ENCODE results near the gene MAD1L1.

Gene MAD1L1

GRCh38 chr7:1863091-1863900 is 369.4 kb downstream of the MAD1L1 start:
- ATAC-seq, result no peak
- TF ChIP-seq ARNTL (CRISPR knock-in tag; IDR thresholded peaks at IDR 0.05; ENCODE audit: borderline replicate concordance, low read depth), result no peak
- no peak for TF ChIP-seq SNAI2 (CRISPR knock-in tag; IDR thresholded peaks at IDR 0.05)
- no peak for TF ChIP-seq ESRRG (CRISPR knock-in tag; IDR thresholded peaks at IDR 0.05)
- no peak for TF ChIP-seq PPARA (CRISPR knock-in tag; IDR thresholded peaks at IDR 0.05; ENCODE audit: borderline replicate concordance)
- no peak for TF ChIP-seq PATZ1 (CRISPR knock-in tag; IDR thresholded peaks at IDR 0.05; ENCODE audit: borderline replicate concordance)
- TF ChIP-seq TSHZ2 (CRISPR knock-in tag; IDR thresholded peaks at IDR 0.05), result no peak
- TF ChIP-seq POU6F1 (CRISPR knock-in tag; IDR thresholded peaks at IDR 0.05; ENCODE audit: borderline replicate concordance, low read depth), result no peak

- ATAC-seq, result no peak
These were observed 370.2 kb downstream of the MAD1L1 start for GRCh38 chr7:1862560-1862959.

More at GRCh38 chr7:1862560-1862959, 370.2 kb downstream of the MAD1L1 start:
- no peak for TF ChIP-seq TCF4 (CRISPR knock-in tag; IDR thresholded peaks at IDR 0.05; ENCODE audit: borderline replicate concordance)
- no peak for TF ChIP-seq ZFP30 (CRISPR knock-in tag; IDR thresholded peaks at IDR 0.05)
- TF ChIP-seq ISL1 (CRISPR knock-in tag; IDR thresholded peaks at IDR 0.05), result no peak
- TF ChIP-seq ZNF70 (CRISPR knock-in tag; IDR thresholded peaks at IDR 0.05), result no peak
- TF ChIP-seq CREB5 (CRISPR knock-in tag; IDR thresholded peaks at IDR 0.05; ENCODE audit: low read depth), result no peak
- no peak for TF ChIP-seq CSRNP3 (CRISPR knock-in tag; IDR thresholded peaks at IDR 0.05)
- no peak for TF ChIP-seq PPARA (CRISPR knock-in tag; IDR thresholded peaks at IDR 0.05; ENCODE audit: borderline replicate concordance)
- TF ChIP-seq PATZ1 (CRISPR knock-in tag; IDR thresholded peaks at IDR 0.05; ENCODE audit: borderline replicate concordance), result no peak
- TF ChIP-seq ARNTL (CRISPR knock-in tag; IDR thresholded peaks at IDR 0.05; ENCODE audit: borderline replicate concordance, low read depth), result no peak
- TF ChIP-seq GLIS3 (CRISPR knock-in tag; IDR thresholded peaks at IDR 0.05), result no peak
- TF ChIP-seq ZC3H10 (CRISPR knock-in tag; IDR thresholded peaks at IDR 0.05), result no peak
- TF ChIP-seq POU6F1 (CRISPR knock-in tag; IDR thresholded peaks at IDR 0.05; ENCODE audit: borderline replicate concordance, low read depth), result no peak
- TF ChIP-seq TOX (CRISPR knock-in tag; IDR thresholded peaks at IDR 0.05; ENCODE audit: borderline replicate concordance), result no peak
- TF ChIP-seq OSR1 (CRISPR knock-in tag; IDR thresholded peaks at IDR 0.05), result no peak
- no peak for TF ChIP-seq ZNF565 (CRISPR knock-in tag; conservative IDR thresholded peaks at IDR 0.05; ENCODE audit: low read depth)
- TF ChIP-seq ESRRG (CRISPR knock-in tag; IDR thresholded peaks at IDR 0.05), result no peak
- TF ChIP-seq CSDC2 (CRISPR knock-in tag; IDR thresholded peaks at IDR 0.05), result no peak
- no peak for TF ChIP-seq ZFP3 (CRISPR knock-in tag; IDR thresholded peaks at IDR 0.05)
- TF ChIP-seq ZNF8 (CRISPR knock-in tag; IDR thresholded peaks at IDR 0.05), result no peak

All from SK-N-SH treated with all-trans-retinoic acid at 6 μM for 48 hours (cell line).